ENCODE measurements around the gene KLHL1.

- TF ChIP-seq CTCF (IDR thresholded peaks at IDR 0.05): no peak
- TF ChIP-seq TAF1 (IDR thresholded peaks at IDR 0.05; ENCODE audit: borderline replicate concordance, low read depth, low read length): no peak
- no peak for TF ChIP-seq EP300 (IDR thresholded peaks at IDR 0.05; ENCODE audit: borderline replicate concordance in 1 of 2, low read depth in 1 of 2, low read length in 1 of 2)
- no peak for TF ChIP-seq FOXM1 (IDR thresholded peaks at IDR 0.05; ENCODE audit: low read depth)
- TF ChIP-seq GABPA (IDR thresholded peaks at IDR 0.05; ENCODE audit: low read depth): no peak
- no peak for TF ChIP-seq YY1 (IDR thresholded peaks at IDR 0.05; ENCODE audit: low read depth)
- TF ChIP-seq SMC3 (IDR thresholded peaks at IDR 0.05; ENCODE audit: low read depth, low read length): no peak
- no peak for TF ChIP-seq REST (IDR thresholded peaks at IDR 0.05; ENCODE audit: low read depth, low read length)
- no peak for TF ChIP-seq RFX5 (IDR thresholded peaks at IDR 0.05; ENCODE audit: low read length)
These were observed 93.9 kb downstream of the KLHL1 start for GRCh38 chr13:70014337-70014736.
